ENCODE results near the gene RAP1A. TPM values are rescaled to one million over a fixed set of nuclear protein-coding genes. Genes with fewer than 3 reads are reported as not detected.
A peak's percentile ranks its signal among the peaks of the same experiment; 100 is the strongest.

The RAP1A gene
- total RNA-seq, 2 donors from 2014 or later: 28.5 to 35.0 TPM

GRCh38 chr1:111716333-111716732 lies 96.7 kb downstream of the RAP1A start:
- Mint-ChIP-seq H3K36me3 (ENCODE audit: low read depth) (peaks cover 3% of the 10 kb centered on the region), H3K27me3 (ENCODE audit: insufficient read depth) (no peaks in the 10 kb centered on the region), H3K9me3 (no peaks in the 10 kb centered on the region), H3K4me1 (peaks cover 16% of the 10 kb centered on the region), H3K4me3 (no peak overlapping the region), H3K27ac (peak overlapping the region; percentile 67)
- Histone ChIP-seq H3K36me3 (ENCODE audit: control insufficient read depth, insufficient read depth, low read length) (peaks cover 7% of the 10 kb centered on the region), H3K4me3 (ENCODE audit: low read length) (no peak overlapping the region), H3K4me1 (ENCODE audit: control insufficient read depth, insufficient read depth, low read length) (no peaks in the 10 kb centered on the region), H3K27me3 (ENCODE audit: control insufficient read depth, insufficient read depth, low read length, poor library complexity, severe bottlenecking) (no peaks in the 10 kb centered on the region), H3K9ac (ENCODE audit: extremely low read depth, low read length, poor library complexity, severe bottlenecking) (peak overlapping the region; percentile 33), H3K9me3 (ENCODE audit: control insufficient read depth, low read length) (no peaks in the 10 kb centered on the region), H3K27ac (ENCODE audit: low read depth, low read length) (no peak overlapping the region)
- no peak for TF ChIP-seq CTCF (conservative IDR thresholded peaks at IDR 0.05)
- WGBS, 2 experiments (ENCODE audit: insufficient coverage in 1 of 2, insufficient read length in 1 of 2): 68 to 83% methylated on average over 1 to 3 of the region's 3 CpGs
- DNase-seq: peak; percentile 72

- DNase-seq: no peak
- Mint-ChIP-seq H3K27ac (no peak overlapping the region), H3K27me3 (ENCODE audit: insufficient read depth) (no peaks in the 10 kb centered on the region), H3K36me3 (ENCODE audit: low read depth) (peaks cover 3% of the 10 kb centered on the region), H3K4me1 (peaks cover 16% of the 10 kb centered on the region), H3K4me3 (no peak overlapping the region), H3K9me3 (no peaks in the 10 kb centered on the region)
- H3K9me3 ChIP-seq (ENCODE audit: control insufficient read depth, low read length): no peaks in the 10 kb centered on the region
- no peaks in the 10 kb centered on the region for H3K27me3 ChIP-seq (ENCODE audit: control insufficient read depth, insufficient read depth, low read length, poor library complexity, severe bottlenecking)
- no peak overlapping the region for H3K4me3 ChIP-seq (ENCODE audit: low read length)
- TF ChIP-seq CTCF (conservative IDR thresholded peaks at IDR 0.05): no peak
- H3K27ac ChIP-seq (ENCODE audit: low read depth, low read length): no peak overlapping the region
- no peaks in the 10 kb centered on the region for H3K4me1 ChIP-seq (ENCODE audit: control insufficient read depth, insufficient read depth, low read length)
- 94 to 95% methylated on average over 2 of the region's 2 CpGs for whole genome bisulfite sequencing, 2 experiments (ENCODE audit: insufficient coverage in 1 of 2, insufficient read length in 1 of 2)
- H3K9ac ChIP-seq (ENCODE audit: extremely low read depth, low read length, poor library complexity, severe bottlenecking): no peak overlapping the region
- H3K36me3 ChIP-seq (ENCODE audit: control insufficient read depth, insufficient read depth, low read length): peaks cover under 1% of the 10 kb centered on the region
Observed at GRCh38 chr1:111717450-111717849, 97.9 kb downstream of the RAP1A start.

- H3K4me1 Mint-ChIP-seq: peaks cover 16% of the 10 kb centered on the region
- peaks cover 3% of the 10 kb centered on the region for H3K36me3 Mint-ChIP-seq (ENCODE audit: low read depth)
- H3K27me3 Mint-ChIP-seq (ENCODE audit: insufficient read depth): no peaks in the 10 kb centered on the region
- no peak overlapping the region for H3K27ac Mint-ChIP-seq
- no peak overlapping the region for H3K4me3 ChIP-seq (ENCODE audit: low read length)
- H3K9ac ChIP-seq (ENCODE audit: extremely low read depth, low read length, poor library complexity, severe bottlenecking): no peak overlapping the region
- no peaks in the 10 kb centered on the region for H3K9me3 ChIP-seq (ENCODE audit: control insufficient read depth, low read length)
- H3K27me3 ChIP-seq (ENCODE audit: control insufficient read depth, insufficient read depth, low read length, poor library complexity, severe bottlenecking): no peaks in the 10 kb centered on the region
- no peak overlapping the region for H3K27ac ChIP-seq (ENCODE audit: low read depth, low read length)
- TF ChIP-seq CTCF (conservative IDR thresholded peaks at IDR 0.05): no peak
- WGBS, 2 experiments (ENCODE audit: insufficient coverage in 1 of 2, insufficient read length in 1 of 2): 93 to 100% methylated on average over 1 to 5 of the region's 5 CpGs
- DNase-seq: no peak
- H3K9me3 Mint-ChIP-seq: no peaks in the 10 kb centered on the region
- H3K4me3 Mint-ChIP-seq: no peak overlapping the region
- no peaks in the 10 kb centered on the region for H3K36me3 ChIP-seq (ENCODE audit: control insufficient read depth, insufficient read depth, low read length)
- no peaks in the 10 kb centered on the region for H3K4me1 ChIP-seq (ENCODE audit: control insufficient read depth, insufficient read depth, low read length)
Observed at GRCh38 chr1:111719135-111719534, 99.5 kb downstream of the RAP1A start.
